GM21390 (cell line): ENCODE data around the gene ZNF750.
"Not testable (repeated sequence)": the region's sequence is repeated elsewhere in the genome, so short reads cannot be mapped to it uniquely, and the experiment has no call there.

Experiments used
- ATAC-seq: cut with Tn5 transposase; IDR thresholded peaks from one replicate; pipeline ENCODE4 v1.9.1; 2021; ENCODE audit not compliant: unreplicated experiment

ZNF750 gene

GRCh38 chr17:82797061-82797460, 42.8 kb downstream of the ZNF750 start:
- no peak for ATAC-seq

GRCh38 chr17:82795615-82796014, 44.2 kb downstream of the ZNF750 start:
- ATAC-seq, result no peak

GRCh38 chr17:82794781-82795482, 44.9 kb downstream of the ZNF750 start:
- no peak for ATAC-seq

GRCh38 chr17:82793974-82794630, 45.7 kb downstream of the ZNF750 start:
- ATAC-seq, result no peak

- no peak for ATAC-seq
These were observed 48.3 kb downstream of the ZNF750 start for GRCh38 chr17:82791532-82791931.

- no peak for ATAC-seq
These were observed 49.4 kb downstream of the ZNF750 start for GRCh38 chr17:82790391-82790790.

- no peak for ATAC-seq
These were observed 50.0 kb downstream of the ZNF750 start for GRCh38 chr17:82789806-82790205.

- ATAC-seq, result no peak
These were observed 50.7 kb downstream of the ZNF750 start for GRCh38 chr17:82789051-82789592.

- no peak for ATAC-seq
These were observed 51.4 kb downstream of the ZNF750 start for GRCh38 chr17:82788206-82789001.

GRCh38 chr17:82787081-82787848, 52.6 kb downstream of the ZNF750 start:
- no peak for ATAC-seq

- ATAC-seq, result no peak
These were observed 53.4 kb downstream of the ZNF750 start for GRCh38 chr17:82786427-82786826.

- ATAC-seq, result not testable (repeated sequence)
These were observed 54.2 kb downstream of the ZNF750 start for GRCh38 chr17:82785581-82785980.

GRCh38 chr17:82783498-82783897, 56.3 kb downstream of the ZNF750 start:
- ATAC-seq, result no peak

GRCh38 chr17:82782657-82783207, 57.1 kb downstream of the ZNF750 start:
- ATAC-seq, result no peak

- no peak for ATAC-seq
These were observed 57.9 kb downstream of the ZNF750 start for GRCh38 chr17:82781894-82782274.

- no peak for ATAC-seq
These were observed 58.6 kb downstream of the ZNF750 start for GRCh38 chr17:82780971-82781893.

GRCh38 chr17:82780195-82780594, 59.6 kb downstream of the ZNF750 start:
- ATAC-seq, result no peak

- ATAC-seq, result no peak
These were observed 60.3 kb downstream of the ZNF750 start for GRCh38 chr17:82779541-82779940.
